Fibroblast of lung (primary cell): ENCODE data around the gene ETF1.

Experiments used
- CTCF ChIP-seq, 2 donors: IDR thresholded peaks in 1 of 2; conservative IDR thresholded peaks in 1 of 2; 1 replicate in 1 of 2; 2 replicates in 1 of 2; pipeline ENCODE4 v1.5.1; 2011 to 2012; ENCODE audit warnings: low read length in 2 of 2, control low read depth in 1 of 2, inconsistent platforms in 1 of 2, low read depth in 1 of 2, mild to moderate bottlenecking in 1 of 2
- EZH2 ChIP-seq: IDR thresholded peaks from 2 replicates; pipeline ENCODE4 v1.5.1; 2012; ENCODE audit warnings: low read length, control low read depth, mild to moderate bottlenecking; ENCODE audit errors: missing control alignments

GRCh38 chr5:138461343-138462125 is 81.5 kb downstream of the ETF1 start:
- no peak for TF ChIP-seq CTCF (conservative IDR thresholded peaks at IDR 0.05 in 1 of 2, IDR thresholded peaks at IDR 0.05 in 1 of 2; ENCODE audit: low read depth in 1 of 2, low read length in 2 of 2)
- TF ChIP-seq EZH2, result no peak
